Keratinocyte (primary cell): ENCODE measurements around the gene CFAP68. TPM values are rescaled to one million over a fixed set of nuclear protein-coding genes. Genes with fewer than 3 reads are reported as not detected.

ENCODE experiments used
- DNase-seq: peaks from one replicate; pipeline ENCODE4 v3.0.0-alpha.2; 2011; ENCODE audit warnings: low read depth, missing footprints, low spot score
- FAIRE-seq: peaks from 2 replicates; lab custom pipeline; 2011; peaks lifted over from hg19 to GRCh38; lab: Jason Lieb, UNC
- H2AFZ ChIP-seq: 2 replicates; pipeline ENCODE4 v1.6.0; 2012; ENCODE audit warnings: low read length, control low read depth, inconsistent platforms; ENCODE audit not compliant: control insufficient read depth
- H3K27ac ChIP-seq: 2 replicates; pipeline ENCODE4 v1.5.1; 2011; ENCODE audit warnings: low read length; ENCODE audit not compliant: control insufficient read depth, insufficient read depth
- H3K27me3 ChIP-seq: 3 replicates; pipeline ENCODE4 v1.6.0; 2011; ENCODE audit warnings: low read length; ENCODE audit not compliant: control insufficient read depth, insufficient read depth; ENCODE audit errors: extremely low read depth
- H3K36me3 ChIP-seq, 2 experiments: 2 replicates in 1 of 2; 3 replicates in 1 of 2; pipeline ENCODE4 v1.5.1; 2011; ENCODE audit warnings: low read length in 2 of 2, mild to moderate bottlenecking in 1 of 2; ENCODE audit not compliant: control insufficient read depth in 2 of 2, insufficient read depth in 2 of 2; ENCODE audit errors: extremely low read depth in 1 of 2
- H3K4me1 ChIP-seq: 3 replicates; pipeline ENCODE4 v1.5.1; 2011; ENCODE audit warnings: low read length; ENCODE audit not compliant: control insufficient read depth, insufficient read depth; ENCODE audit errors: extremely low read depth
- H3K4me2 ChIP-seq: 3 replicates; pipeline ENCODE4 v1.6.0; 2011; ENCODE audit warnings: low read depth, low read length; ENCODE audit not compliant: control insufficient read depth, insufficient read depth; ENCODE audit errors: extremely low read depth
- H3K4me3 ChIP-seq, 3 experiments: fragments of 200-600 bp in 1 of 3; sonication (generic) in 1 of 3; 2 replicates in 2 of 3; 3 replicates in 1 of 3; pipeline ENCODE4 v1.5.1; 2011 to 2016; ENCODE audit warnings: low read length in 3 of 3, mild to moderate bottlenecking in 3 of 3, control low read depth in 2 of 3, inconsistent platforms in 1 of 3, low read depth in 1 of 3, mixed read lengths in 1 of 3, mixed run types in 1 of 3, moderate library complexity in 1 of 3; ENCODE audit not compliant: control insufficient read depth in 2 of 3, insufficient read depth in 2 of 3; ENCODE audit errors: extremely low read depth in 1 of 3
- H3K79me2 ChIP-seq: 2 replicates; pipeline ENCODE4 v1.6.0; 2012; ENCODE audit warnings: low read length; ENCODE audit not compliant: control insufficient read depth, insufficient read depth
- H3K9ac ChIP-seq: 3 replicates; pipeline ENCODE4 v1.6.0; 2011; ENCODE audit warnings: low read length; ENCODE audit not compliant: control insufficient read depth, insufficient read depth; ENCODE audit errors: extremely low read depth
- H3K9me1 ChIP-seq: 3 replicates; pipeline ENCODE4 v1.6.0; 2011; ENCODE audit warnings: low read length; ENCODE audit not compliant: control insufficient read depth, insufficient read depth; ENCODE audit errors: extremely low read depth
- H3K9me3 ChIP-seq: 2 replicates; pipeline ENCODE4 v1.5.1; 2012; ENCODE audit warnings: low read depth, low read length; ENCODE audit not compliant: control insufficient read depth
- H4K20me1 ChIP-seq: 3 replicates; pipeline ENCODE4 v1.6.0; 2011; ENCODE audit warnings: low read length; ENCODE audit not compliant: control insufficient read depth, insufficient read depth; ENCODE audit errors: extremely low read depth
- EZH2 ChIP-seq: IDR thresholded peaks from one replicate; pipeline ENCODE4 v1.6.1; 2012; ENCODE audit warnings: inconsistent platforms, mild to moderate bottlenecking, low read length, moderate library complexity
- dilution Hi-C: fragments of 300-500 bp; cut with MboI; formaldehyde crosslinking; loops from one replicate; pipeline ENCODE4 v1.7.0; 2020; ENCODE audit warnings: low sequenced_read_pairs; ENCODE audit not compliant: extremely low pct_ligation_motif_present
- polyA plus RNA-seq, 5 experiments: library from polyadenylated mRNA; depleted of rRNA in 3 of 5; stranded (reverse) in 3 of 5; stranded (forward) in 1 of 5; unstranded in 1 of 5; fragments of >200 nt; gene quantifications; 1 replicate in 1 of 5; 2 replicates in 3 of 5; 3 replicates in 1 of 5; pipeline versions ENCODE4 v1.2.1 to v1.2.3, GENCODE V29; 2011 to 2012; ENCODE audit warnings: missing spikeins in 2 of 5, low read depth in 1 of 5, low replicate concordance in 1 of 5
- TF ChIP-seq, protein P1 (sequence below), 3 experiments: IDR thresholded peaks in 1 of 3; conservative IDR thresholded peaks in 1 of 3; optimal IDR thresholded peaks in 1 of 3; 2 replicates in 2 of 3; 3 replicates in 1 of 3; pipeline versions ENCODE3 to v1.5.1; 2011; ENCODE audit warnings: low read length in 3 of 3, mild to moderate bottlenecking in 3 of 3, moderate library complexity in 2 of 3, control low read depth in 1 of 3, inconsistent platforms in 1 of 3; ENCODE audit not compliant: insufficient read depth in 2 of 3; ENCODE audit errors: extremely low read depth in 1 of 3

CFAP68 gene
- polyA plus RNA-seq, 1 donor (not counting 4 experiments of a cell fraction or from before 2014, with no cell fraction given): 63.8 TPM

DNA sequence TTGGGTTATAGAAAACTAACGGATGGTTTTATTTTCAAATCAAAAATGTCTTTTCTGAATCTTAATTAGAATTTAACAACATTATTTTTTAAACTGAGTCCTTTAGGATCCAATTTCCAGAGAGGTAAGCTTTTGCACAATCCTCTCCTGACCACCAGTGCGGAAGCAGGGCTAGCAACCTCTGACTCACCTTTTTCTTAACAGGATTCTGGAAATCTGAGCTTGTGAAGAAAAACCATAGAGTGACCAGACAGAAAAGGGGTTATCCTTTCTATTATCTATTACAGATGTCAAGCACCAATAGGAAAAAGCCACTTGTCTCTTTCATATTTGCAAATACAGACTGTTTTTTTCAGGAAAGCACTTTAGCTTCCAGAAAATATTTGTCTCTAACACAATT, 33.3 kb upstream of the CFAP68 start:
- Histone ChIP-seq H3K4me1 (no peaks in the 10 kb centered on the region), H3K27ac (no peak overlapping the region), H3K27me3 (no peaks in the 10 kb centered on the region), H3K9ac (no peak overlapping the region), H4K20me1 (no peaks in the 10 kb centered on the region), H3K9me1 (no peaks in the 10 kb centered on the region), H3K79me2 (no peaks in the 10 kb centered on the region), H2AFZ (no peak overlapping the region), H3K4me2 (no peak overlapping the region), H3K36me3 (peaks cover 0 to 7% of the 10 kb centered on the region in 2 experiments), H3K4me3 (no peak overlapping the region), H3K9me3 (no peaks in the 10 kb centered on the region)
- FAIRE-seq (no peak), DNase-seq (no peak)
- dilution Hi-C loops: no loop called here
- no peak for TF ChIP-seq EZH2
- TF ChIP-seq, protein P1, sequence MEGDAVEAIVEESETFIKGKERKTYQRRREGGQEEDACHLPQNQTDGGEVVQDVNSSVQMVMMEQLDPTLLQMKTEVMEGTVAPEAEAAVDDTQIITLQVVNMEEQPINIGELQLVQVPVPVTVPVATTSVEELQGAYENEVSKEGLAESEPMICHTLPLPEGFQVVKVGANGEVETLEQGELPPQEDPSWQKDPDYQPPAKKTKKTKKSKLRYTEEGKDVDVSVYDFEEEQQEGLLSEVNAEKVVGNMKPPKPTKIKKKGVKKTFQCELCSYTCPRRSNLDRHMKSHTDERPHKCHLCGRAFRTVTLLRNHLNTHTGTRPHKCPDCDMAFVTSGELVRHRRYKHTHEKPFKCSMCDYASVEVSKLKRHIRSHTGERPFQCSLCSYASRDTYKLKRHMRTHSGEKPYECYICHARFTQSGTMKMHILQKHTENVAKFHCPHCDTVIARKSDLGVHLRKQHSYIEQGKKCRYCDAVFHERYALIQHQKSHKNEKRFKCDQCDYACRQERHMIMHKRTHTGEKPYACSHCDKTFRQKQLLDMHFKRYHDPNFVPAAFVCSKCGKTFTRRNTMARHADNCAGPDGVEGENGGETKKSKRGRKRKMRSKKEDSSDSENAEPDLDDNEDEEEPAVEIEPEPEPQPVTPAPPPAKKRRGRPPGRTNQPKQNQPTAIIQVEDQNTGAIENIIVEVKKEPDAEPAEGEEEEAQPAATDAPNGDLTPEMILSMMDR (optimal IDR thresholded peaks at IDR 0.05 in 1 of 3, IDR thresholded peaks at IDR 0.05 in 1 of 3, conservative IDR thresholded peaks at IDR 0.05 in 1 of 3; ENCODE audit: extremely low read depth in 1 of 3, insufficient read depth in 2 of 3, low read length in 3 of 3): no peak

DNA sequence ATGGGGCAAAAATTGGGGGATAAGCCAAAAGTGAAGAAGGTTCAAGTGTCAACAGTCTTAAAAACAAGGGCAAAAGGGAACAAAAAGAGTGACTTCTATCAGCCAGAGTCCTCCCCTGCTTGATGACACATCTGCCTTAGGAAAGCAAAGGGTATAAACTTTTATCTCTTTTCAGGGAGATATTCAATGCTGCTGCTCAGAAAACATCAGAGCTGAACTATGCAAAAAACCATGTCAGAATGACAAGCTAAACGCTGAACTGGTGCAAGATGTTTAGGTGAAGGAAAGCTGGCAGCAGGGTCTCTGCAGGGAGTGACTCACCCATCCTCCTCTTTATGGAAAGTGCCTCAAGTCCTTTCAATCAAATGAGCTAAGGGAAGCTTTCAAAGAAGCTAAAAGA, 32.7 kb upstream of the CFAP68 start:
- FAIRE-seq (no peak), DNase-seq (no peak)
- no peaks in the 10 kb centered on the region for H4K20me1 ChIP-seq
- H3K9me1 ChIP-seq: no peaks in the 10 kb centered on the region
- H2AFZ ChIP-seq: no peak overlapping the region
- no peaks in the 10 kb centered on the region for H3K79me2 ChIP-seq
- H3K4me2 ChIP-seq: no peak overlapping the region
- H3K27me3 ChIP-seq: no peaks in the 10 kb centered on the region
- dilution Hi-C loops: no loop called here
- TF ChIP-seq, protein P1 (optimal IDR thresholded peaks at IDR 0.05 in 1 of 3, IDR thresholded peaks at IDR 0.05 in 1 of 3, conservative IDR thresholded peaks at IDR 0.05 in 1 of 3; ENCODE audit: extremely low read depth in 1 of 3, insufficient read depth in 2 of 3, low read length in 3 of 3): no peak
- TF ChIP-seq EZH2: no peak
- H3K9me3 ChIP-seq: no peaks in the 10 kb centered on the region
- peaks cover 0 to 7% of the 10 kb centered on the region in 2 experiments for H3K36me3 ChIP-seq
- no peak overlapping the region for H3K27ac ChIP-seq
- no peak overlapping the region for H3K9ac ChIP-seq
- no peak overlapping the region for H3K4me3 ChIP-seq
- no peaks in the 10 kb centered on the region for H3K4me1 ChIP-seq
